Measurements from ENCODE around the gene PDZD4. TPM values are rescaled to one million over a fixed set of nuclear protein-coding genes. Genes with fewer than 3 reads are reported as not detected.

The PDZD4 gene
- total RNA-seq, 6 experiments from 2014 or later: not detected

GRCh38 chrX:153804100-153804595, 26.2 kb downstream of the PDZD4 start:
- H3K9me3 Mint-ChIP-seq: no peaks in the 10 kb centered on the region
- no peak overlapping the region for H3K27ac Mint-ChIP-seq
- peaks cover 1% of the 10 kb centered on the region for H3K27me3 Mint-ChIP-seq (ENCODE audit: insufficient read depth)
- no peak for TF ChIP-seq CTCF (IDR thresholded peaks at IDR 0.05)
- H3K4me1 Mint-ChIP-seq (ENCODE audit: low read depth): no peaks in the 10 kb centered on the region
- no peak for DNase-seq
- H3K36me3 Mint-ChIP-seq (ENCODE audit: low read depth): no peaks in the 10 kb centered on the region
- H3K4me3 Mint-ChIP-seq: no peak overlapping the region

- peaks cover 1% of the 10 kb centered on the region for H3K27me3 Mint-ChIP-seq (ENCODE audit: insufficient read depth)
These were observed 26.9 kb downstream of the PDZD4 start for GRCh38 chrX:153803211-153804099.

GRCh38 chrX:153802513-153803045, 27.8 kb downstream of the PDZD4 start:
- no peak for TF ChIP-seq CTCF (IDR thresholded peaks at IDR 0.05)
- no peaks in the 10 kb centered on the region for H3K4me1 Mint-ChIP-seq (ENCODE audit: low read depth)
- H3K9me3 Mint-ChIP-seq: no peaks in the 10 kb centered on the region
- H3K27me3 Mint-ChIP-seq (ENCODE audit: insufficient read depth): peaks cover 1% of the 10 kb centered on the region
- no peak overlapping the region for H3K4me3 Mint-ChIP-seq
- DNase-seq: no peak
- no peak overlapping the region for H3K27ac Mint-ChIP-seq
- H3K36me3 Mint-ChIP-seq (ENCODE audit: low read depth): no peaks in the 10 kb centered on the region

More at GRCh38 chrX:153803211-153804099, 26.9 kb downstream of the PDZD4 start:
- Mint-ChIP-seq H3K4me1 (ENCODE audit: low read depth) (no peaks in the 10 kb centered on the region), H3K4me3 (no peak overlapping the region), H3K27ac (no peak overlapping the region), H3K36me3 (ENCODE audit: low read depth) (no peaks in the 10 kb centered on the region), H3K9me3 (no peaks in the 10 kb centered on the region)
- DNase-seq: no peak
- no peak for TF ChIP-seq CTCF (IDR thresholded peaks at IDR 0.05)

- Mint-ChIP-seq H3K9me3 (no peaks in the 10 kb centered on the region), H3K4me1 (ENCODE audit: low read depth) (no peaks in the 10 kb centered on the region), H3K4me3 (no peak overlapping the region), H3K36me3 (ENCODE audit: low read depth) (no peaks in the 10 kb centered on the region), H3K27me3 (ENCODE audit: insufficient read depth) (peaks cover 1% of the 10 kb centered on the region), H3K27ac (no peak overlapping the region)
- DNase-seq: no peak
- TF ChIP-seq CTCF (IDR thresholded peaks at IDR 0.05): no peak
These were observed 28.7 kb downstream of the PDZD4 start for GRCh38 chrX:153801669-153802068.

- Mint-ChIP-seq H3K4me3 (no peak overlapping the region), H3K27me3 (ENCODE audit: insufficient read depth) (peaks cover 1% of the 10 kb centered on the region), H3K36me3 (ENCODE audit: low read depth) (no peaks in the 10 kb centered on the region), H3K4me1 (ENCODE audit: low read depth) (peaks cover 7% of the 10 kb centered on the region; the same call in 1 of the 2 replicates), H3K27ac (no peak overlapping the region), H3K9me3 (no peaks in the 10 kb centered on the region)
- no peak for TF ChIP-seq CTCF (IDR thresholded peaks at IDR 0.05)
- DNase-seq: no peak
These were observed 29.6 kb downstream of the PDZD4 start for GRCh38 chrX:153800746-153801145.
